ENCODE results near the gene SNX9. TPM values are rescaled to one million over a fixed set of nuclear protein-coding genes. Genes with fewer than 3 reads are reported as not detected.

The SNX9 gene
- total and polyA plus RNA-seq, 7 donors = 42.6 to 72.6 (median 63.0) TPM

- TF ChIP-seq POLR2AphosphoS5 (IDR thresholded peaks at IDR 0.05) (no peak), POLR2A (IDR thresholded peaks at IDR 0.05) (no peak), CTCF (IDR thresholded peaks at IDR 0.05) (no peak), EP300 (IDR thresholded peaks at IDR 0.05) (no peak)
- Histone ChIP-seq H3K9me3 (peaks cover 0 to 3% (median 0%) of the 10 kb centered on the region in 4 donors), H3K4me1 (peaks cover 0 to 65% (median 50%) of the 10 kb centered on the region in 4 donors), H3K27me3 (no peaks in the 10 kb centered on the region), H3K4me3 (no peak overlapping the region), H3K27ac (no peak overlapping the region), H3K36me3 (no peaks in the 10 kb centered on the region)
- 95 to 97% methylated on average over 5 of the region's 5 CpGs for WGBS, 2 donors
- no peak for DNase-seq
- intact Hi-C loops (cut with DNase I) = no loop called here
These were observed 26.4 kb downstream of the SNX9 start for GRCh38 chr6:157849288-157850017.

DNA sequence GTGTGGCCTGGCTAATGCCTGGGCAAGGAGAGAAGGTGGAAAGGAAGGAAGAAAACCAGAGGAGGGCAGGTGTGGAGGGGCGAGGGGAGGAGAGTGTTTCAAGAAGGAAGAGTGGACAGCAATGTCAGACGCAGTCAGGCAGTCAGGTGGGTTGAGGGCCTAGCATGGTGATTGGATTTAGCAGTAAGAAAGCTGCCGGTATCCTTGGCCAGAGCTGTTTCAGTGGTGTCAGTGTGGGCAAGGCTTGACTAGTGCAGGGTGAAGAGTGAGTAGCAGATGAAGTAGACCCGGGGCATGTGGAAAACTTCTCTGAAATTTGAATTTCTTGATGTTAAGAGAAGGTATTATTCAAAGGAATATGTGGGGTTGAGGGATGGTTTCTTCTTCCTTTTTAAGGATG lies 27.0 kb downstream of the SNX9 start:
- intact Hi-C loops (cut with DNase I) = no loop called here
- H3K27me3 ChIP-seq = no peaks in the 10 kb centered on the region
- no peak overlapping the region for H3K4me3 ChIP-seq
- no peak for DNase-seq
- 90 to 92% methylated on average over 4 of the region's 4 CpGs for WGBS, 2 donors
- no peak for TF ChIP-seq POLR2AphosphoS5 (IDR thresholded peaks at IDR 0.05)
- TF ChIP-seq EP300 (IDR thresholded peaks at IDR 0.05) = no peak
- TF ChIP-seq POLR2A (IDR thresholded peaks at IDR 0.05) = no peak
- no peak for TF ChIP-seq CTCF (IDR thresholded peaks at IDR 0.05)
- H3K4me1 ChIP-seq = peaks cover 0 to 64% (median 49%) of the 10 kb centered on the region in 4 donors
- no peak overlapping the region for H3K27ac ChIP-seq
- H3K9me3 ChIP-seq = peaks cover 0 to 3% (median 0%) of the 10 kb centered on the region in 4 donors
- no peaks in the 10 kb centered on the region for H3K36me3 ChIP-seq

GRCh38 chr6:157853018-157853805 lies 30.2 kb downstream of the SNX9 start:
- 87 to 91% methylated on average over 2 of the region's 2 CpGs for WGBS, 2 donors
- peaks cover 0 to 44% (median 20%) of the 10 kb centered on the region in 4 donors for H3K4me1 ChIP-seq
- H3K27me3 ChIP-seq = no peaks in the 10 kb centered on the region
- H3K27ac ChIP-seq = no peak overlapping the region
- H3K4me3 ChIP-seq = no peak overlapping the region
- no peak for DNase-seq
- no peak for TF ChIP-seq CTCF (IDR thresholded peaks at IDR 0.05)
- TF ChIP-seq POLR2AphosphoS5 (IDR thresholded peaks at IDR 0.05) = no peak
- no peak for TF ChIP-seq EP300 (IDR thresholded peaks at IDR 0.05)
- no peak for TF ChIP-seq POLR2A (IDR thresholded peaks at IDR 0.05)
- no peaks in the 10 kb centered on the region for H3K36me3 ChIP-seq
- intact Hi-C loops (cut with DNase I) = no loop called here
- peaks cover 0 to 3% (median 0%) of the 10 kb centered on the region in 4 donors for H3K9me3 ChIP-seq

- DNase-seq = no peak
- TF ChIP-seq CTCF (IDR thresholded peaks at IDR 0.05) (no peak), POLR2A (IDR thresholded peaks at IDR 0.05) (no peak), POLR2AphosphoS5 (IDR thresholded peaks at IDR 0.05) (no peak), EP300 (IDR thresholded peaks at IDR 0.05) (no peak)
- intact Hi-C loops (cut with DNase I) = no loop called here
- no peaks in the 10 kb centered on the region for H3K36me3 ChIP-seq
- H3K27ac ChIP-seq = no peak overlapping the region
- peaks cover 0 to 3% (median 0%) of the 10 kb centered on the region in 4 donors for H3K9me3 ChIP-seq
- H3K4me1 ChIP-seq = peaks cover 0 to 36% (median 14%) of the 10 kb centered on the region in 4 donors
- H3K27me3 ChIP-seq = no peaks in the 10 kb centered on the region
- H3K4me3 ChIP-seq = no peak overlapping the region
- WGBS, 2 donors = 20 to 71% methylated on average over 1 of the region's 1 CpG
These were observed 31.0 kb downstream of the SNX9 start for GRCh38 chr6:157853902-157854502.
